ENCODE results near the gene ATP2A3.
A peak's percentile ranks its signal among the peaks of the same experiment; 100 is the strongest.

Gene ATP2A3

DNA sequence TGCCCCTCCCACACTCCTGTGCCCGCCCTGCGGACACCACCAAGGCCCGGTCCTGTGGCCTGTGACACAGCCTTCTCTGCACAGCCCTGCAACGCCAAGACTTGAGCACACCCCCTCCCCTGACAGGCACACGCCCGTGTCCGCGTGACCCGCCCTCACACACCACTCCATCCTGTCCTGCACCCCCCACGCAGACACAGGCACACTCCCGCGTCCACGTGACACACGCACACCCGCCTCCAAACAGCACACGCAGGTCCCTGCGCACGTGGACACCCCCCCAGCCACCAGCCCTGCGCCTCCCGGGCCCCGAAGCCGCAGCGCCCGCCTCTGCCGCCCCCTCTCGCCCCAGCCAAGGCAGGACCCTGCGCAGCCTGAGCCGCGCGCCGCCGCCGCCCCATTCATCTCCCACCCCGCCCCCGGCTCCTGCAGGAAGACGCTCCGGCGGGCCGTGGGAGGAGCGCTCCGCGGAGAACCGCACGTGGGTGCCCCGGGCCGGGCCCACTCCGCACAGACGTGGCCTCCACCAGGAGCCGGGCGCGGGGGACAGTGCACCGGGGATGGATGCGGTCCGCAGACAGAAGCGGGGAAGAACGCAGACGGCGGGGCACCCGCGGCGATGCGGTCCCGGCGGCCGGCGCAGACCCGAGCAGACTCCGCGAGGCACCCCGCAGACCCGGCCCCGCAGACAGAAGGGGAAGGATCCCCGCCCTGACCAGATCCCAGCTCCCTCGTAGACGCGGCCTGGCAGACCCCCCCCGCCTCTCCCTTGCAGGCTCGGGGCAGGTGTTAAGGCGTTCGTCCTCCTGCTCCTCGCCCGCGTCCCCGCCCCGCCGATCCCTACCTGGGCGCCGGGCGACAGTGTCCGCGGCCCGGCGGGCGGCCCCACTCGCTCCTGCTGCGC, 71.9 kb downstream of the ATP2A3 start:
- DNase-seq (ENCODE audit: low spot score) (peak; percentile 57), FAIRE-seq (peak; percentile 94)

GRCh38 chr17:3891626-3892094, 72.6 kb downstream of the ATP2A3 start:
- FAIRE-seq, result no peak
- no peak for DNase-seq (ENCODE audit: low spot score)

DNA sequence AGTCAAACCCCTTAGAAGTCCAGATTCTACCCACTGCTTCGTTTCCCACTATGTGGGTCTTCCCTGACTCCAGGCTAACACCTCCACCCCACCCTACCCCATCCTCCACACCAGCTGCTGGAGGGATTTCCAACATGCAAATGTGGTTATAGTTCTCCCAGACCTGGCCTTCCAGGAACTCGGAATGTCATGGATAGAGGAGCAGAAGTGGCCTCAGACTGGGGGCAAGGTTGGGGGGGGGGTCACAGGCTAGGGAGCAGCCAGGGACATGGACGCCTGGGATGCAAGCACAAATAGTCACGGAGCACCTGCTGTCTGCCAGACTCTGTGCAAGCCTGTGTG, 73.4 kb downstream of the ATP2A3 start:
- no peak for FAIRE-seq
- no peak for DNase-seq (ENCODE audit: low spot score)

GRCh38 chr17:3890082-3890877, 74.0 kb downstream of the ATP2A3 start:
- FAIRE-seq, result no peak
- peak; percentile 88 for DNase-seq (ENCODE audit: low spot score)

GRCh38 chr17:3889325-3890012, 74.8 kb downstream of the ATP2A3 start:
- no peak for DNase-seq (ENCODE audit: low spot score)
- no peak for FAIRE-seq

- peak; percentile 66 for FAIRE-seq
- DNase-seq (ENCODE audit: low spot score), result peak; percentile 80
Observed at GRCh38 chr17:3888343-3889171, 75.7 kb downstream of the ATP2A3 start.

GRCh38 chr17:3887804-3888203, 76.4 kb downstream of the ATP2A3 start:
- FAIRE-seq (no peak), DNase-seq (ENCODE audit: low spot score) (no peak)

DNA sequence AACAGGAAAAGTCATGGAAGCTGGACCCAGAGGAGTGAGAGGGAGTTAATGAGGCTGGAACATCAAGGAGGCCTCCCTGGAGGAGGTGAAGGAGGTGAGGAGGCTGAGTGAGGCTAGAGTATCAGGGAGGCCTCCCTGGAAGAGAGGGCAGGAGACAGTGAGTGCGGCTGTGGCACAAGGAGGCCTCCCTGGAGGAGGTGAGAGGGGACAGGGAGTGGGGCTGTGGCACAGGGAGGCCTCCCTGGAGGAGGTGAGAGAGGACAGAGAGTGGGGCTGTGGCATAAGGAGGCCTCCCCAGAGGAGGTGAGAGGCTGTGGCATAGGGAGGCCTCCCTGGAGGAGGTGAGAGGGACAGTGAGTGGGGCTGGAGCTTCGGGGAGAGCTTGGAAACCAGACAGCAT, 76.8 kb downstream of the ATP2A3 start:
- DNase-seq (ENCODE audit: low spot score) (no peak), FAIRE-seq (no peak)

DNA sequence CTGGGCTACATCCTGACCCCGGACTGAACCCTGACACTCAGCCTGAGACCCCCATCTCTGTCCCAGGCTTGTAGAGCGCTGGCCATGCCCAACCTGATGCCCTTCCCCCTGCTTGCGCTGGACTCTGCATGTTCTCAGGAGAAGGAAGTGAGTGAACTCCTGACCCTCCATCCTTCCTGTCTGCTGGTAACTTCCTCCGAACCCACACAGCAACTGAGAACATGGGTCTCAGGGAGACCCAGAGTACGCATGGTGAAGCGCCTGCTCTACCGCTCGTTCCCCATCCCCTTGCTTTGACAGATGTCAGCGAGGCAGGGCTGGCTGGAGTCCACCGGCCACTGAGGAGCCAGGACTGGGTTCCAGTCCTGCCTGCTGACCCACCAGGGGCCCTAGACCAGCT, 77.5 kb downstream of the ATP2A3 start:
- no peak for DNase-seq (ENCODE audit: low spot score)
- FAIRE-seq, result no peak

DNA sequence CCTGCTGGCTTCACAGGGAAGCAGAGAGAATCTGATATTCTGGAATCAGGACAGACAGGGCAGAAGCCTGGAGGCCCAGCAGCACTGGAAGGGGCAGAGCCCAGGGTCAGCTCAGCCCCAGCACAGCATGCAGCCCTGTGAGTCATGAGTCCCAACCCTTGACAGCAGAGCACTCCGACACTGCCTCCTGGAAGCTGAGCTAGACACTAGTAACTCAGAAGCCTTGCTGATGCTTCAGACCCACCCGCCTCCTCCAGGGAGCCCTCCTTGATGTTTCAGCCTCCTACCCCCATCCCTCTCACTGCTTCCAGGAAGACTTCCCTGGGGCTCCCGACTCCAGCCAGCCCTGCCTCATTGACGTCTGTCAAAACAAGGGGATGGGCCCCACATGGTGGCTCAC, 78.3 kb downstream of the ATP2A3 start:
- DNase-seq (ENCODE audit: low spot score) (no peak), FAIRE-seq (no peak)

- no peak for FAIRE-seq
Observed at GRCh38 chr17:3885271-3885670, 79.0 kb downstream of the ATP2A3 start.

DNA sequence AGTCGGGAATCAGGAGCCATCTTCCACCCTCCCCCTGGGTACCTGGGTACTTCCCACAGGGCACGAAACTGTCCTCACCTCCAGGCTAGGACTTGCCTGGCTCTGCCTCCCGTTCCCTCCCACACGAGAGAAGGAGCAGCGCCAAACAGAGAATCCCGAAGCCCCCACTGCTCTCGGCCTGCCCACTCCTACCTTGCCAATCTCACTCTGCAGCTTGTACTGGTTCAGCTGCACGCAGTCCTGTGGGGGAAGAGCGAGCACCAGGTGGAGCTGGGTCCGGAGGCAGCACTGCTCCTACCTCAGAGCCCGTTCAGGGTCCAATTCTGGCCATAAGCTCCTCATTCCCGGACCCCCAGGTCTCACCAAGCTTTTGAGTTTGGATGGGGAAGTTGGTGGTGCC, 80.0 kb downstream of the ATP2A3 start:
- DNase-seq (ENCODE audit: low spot score) (no peak), FAIRE-seq (no peak)

More at GRCh38 chr17:3885271-3885670, 79.0 kb downstream of the ATP2A3 start:
- no peak for DNase-seq (ENCODE audit: low spot score)

DNA sequence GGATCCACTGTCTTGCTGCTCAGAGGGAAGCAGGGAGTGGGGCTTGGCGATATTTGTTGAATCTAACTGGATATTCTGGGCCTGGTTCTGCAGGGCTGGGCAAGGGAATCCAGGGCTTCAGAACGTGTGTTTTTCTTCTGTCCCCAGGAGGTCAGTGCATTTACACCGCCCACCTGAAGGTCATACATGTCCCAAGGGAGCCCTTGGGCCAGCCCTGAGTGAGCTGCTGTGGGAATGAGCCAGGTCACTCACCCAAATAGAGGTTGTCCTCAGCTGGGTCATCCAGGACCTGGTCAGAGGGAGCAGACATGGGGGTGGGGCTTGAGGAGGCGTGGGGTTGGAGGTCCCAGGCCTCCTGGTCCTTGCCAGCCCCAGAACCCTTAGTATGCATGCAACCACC, 82.0 kb downstream of the ATP2A3 start:
- DNase-seq (ENCODE audit: low spot score) (no peak), FAIRE-seq (no peak)

- DNase-seq (ENCODE audit: low spot score) (no peak), FAIRE-seq (no peak)
Observed at GRCh38 chr17:3880983-3881382, 83.3 kb downstream of the ATP2A3 start.

DNA sequence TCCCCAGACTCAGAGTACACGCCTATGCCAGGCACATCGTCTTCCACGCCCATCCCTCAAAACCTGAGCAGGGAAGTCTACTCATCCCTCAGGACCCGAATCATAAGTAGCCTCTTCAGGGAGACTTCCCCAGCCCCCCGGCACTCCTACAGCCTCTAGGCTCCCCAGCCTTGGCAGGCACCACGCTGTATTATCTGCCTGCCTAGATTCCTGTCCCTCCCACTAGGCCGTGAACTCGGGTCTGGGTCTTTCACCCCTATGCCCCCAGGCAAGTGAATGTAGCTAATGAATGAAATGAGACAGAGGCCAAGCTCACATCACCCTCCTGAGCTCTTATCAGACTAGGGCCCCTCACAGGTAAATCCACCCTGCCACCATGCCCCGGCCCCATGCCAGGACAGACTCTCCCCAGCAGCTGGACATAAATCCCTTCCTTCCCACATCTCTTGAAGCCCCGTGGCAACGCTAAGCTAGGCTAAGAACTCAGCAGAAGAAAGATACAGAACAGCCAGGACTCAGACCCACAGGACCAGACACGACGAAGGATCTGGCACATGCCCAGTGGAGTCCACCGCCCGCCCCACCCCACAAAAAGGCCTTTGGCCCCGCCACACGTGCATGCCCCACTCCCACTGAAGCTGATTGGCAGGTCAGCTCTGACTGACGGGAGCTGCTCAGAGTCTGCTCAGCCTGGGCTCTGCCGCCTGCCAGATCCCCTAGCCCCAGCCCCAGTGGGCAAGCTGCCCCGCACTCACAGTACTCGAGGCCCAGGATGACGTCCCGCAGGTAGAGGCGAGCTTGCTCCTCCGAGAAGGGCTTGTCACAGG, 84.4 kb downstream of the ATP2A3 start:
- DNase-seq (ENCODE audit: low spot score) (no peak), FAIRE-seq (no peak)

DNA sequence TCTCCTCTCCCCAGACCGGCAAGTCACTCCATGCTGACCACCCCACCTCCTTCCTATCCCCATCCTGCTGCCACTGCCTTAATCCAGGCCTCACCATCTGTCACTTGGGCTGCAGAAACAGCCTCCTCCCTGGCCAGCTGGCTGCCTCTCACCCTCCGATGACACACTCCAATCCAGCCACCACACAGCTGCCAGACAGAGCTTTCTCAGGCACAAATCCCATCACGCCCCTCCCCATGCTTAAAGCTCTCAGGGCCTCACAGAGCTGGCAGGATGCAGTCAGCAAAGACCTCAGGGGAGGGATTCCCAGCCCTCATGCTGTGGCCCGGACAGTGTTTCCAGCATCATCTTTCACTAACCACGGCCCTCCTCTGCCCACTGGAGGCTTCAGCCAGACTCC, 85.1 kb downstream of the ATP2A3 start:
- DNase-seq (ENCODE audit: low spot score) (no peak), FAIRE-seq (no peak)

- DNase-seq (ENCODE audit: low spot score), result no peak
- no peak for FAIRE-seq
Observed at GRCh38 chr17:3877220-3877619, 87.0 kb downstream of the ATP2A3 start.

DNA sequence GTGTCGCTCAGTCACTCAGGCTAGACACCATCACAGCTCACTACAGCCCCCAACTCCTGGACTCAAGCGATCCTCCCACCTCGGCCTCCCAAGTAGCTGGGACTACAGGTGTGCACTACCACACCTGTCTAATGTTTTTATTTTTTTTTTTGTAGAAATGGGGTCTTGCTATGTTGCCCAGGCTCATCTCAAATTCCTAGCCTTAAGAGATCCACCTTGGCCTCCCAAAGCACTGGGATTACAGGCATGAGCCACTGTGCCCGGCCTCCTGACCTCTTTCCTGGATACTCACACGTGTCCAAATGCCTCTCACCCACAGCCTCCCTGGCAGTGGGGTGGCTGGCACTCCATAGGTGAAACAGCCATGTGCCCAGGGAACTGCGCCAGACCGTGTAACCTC, 88.9 kb downstream of the ATP2A3 start:
- DNase-seq (ENCODE audit: low spot score), result no peak
- no peak for FAIRE-seq
